Hematopoietic multipotent progenitor cell treated with erythropoietin and hydrocortisone succinate and interleukin-3 and kit ligand, for 17 days (in vitro differentiated cells): Measurements from ENCODE around the gene TMEM37.

Experiments
- DNase-seq: peaks from one replicate; pipeline ENCODE4 v3.0.0-alpha.2; 2015; ENCODE audit warnings: low spot score

The TMEM37 gene

GRCh38 chr2:119460076-119460475 is 28.4 kb downstream of the TMEM37 start:
- DNase-seq: no peak

- no peak for DNase-seq
Observed at GRCh38 chr2:119461811-119462210, 30.2 kb downstream of the TMEM37 start.

- DNase-seq: no peak
Observed at GRCh38 chr2:119462574-119462973, 30.9 kb downstream of the TMEM37 start.

- DNase-seq: no peak
Observed at GRCh38 chr2:119463136-119463535, 31.5 kb downstream of the TMEM37 start.

- no peak for DNase-seq
Observed at GRCh38 chr2:119463990-119464389, 32.3 kb downstream of the TMEM37 start.

GRCh38 chr2:119464981-119465380 is 33.3 kb downstream of the TMEM37 start:
- DNase-seq: no peak

- no peak for DNase-seq
Observed at GRCh38 chr2:119465687-119466086, 34.0 kb downstream of the TMEM37 start.

- no peak for DNase-seq
Observed at GRCh38 chr2:119466373-119466772, 34.7 kb downstream of the TMEM37 start.

- DNase-seq: no peak
Observed at GRCh38 chr2:119468154-119468955, 36.7 kb downstream of the TMEM37 start.

GRCh38 chr2:119469131-119469530 is 37.5 kb downstream of the TMEM37 start:
- DNase-seq: no peak

- no peak for DNase-seq
Observed at GRCh38 chr2:119469661-119470297, 38.1 kb downstream of the TMEM37 start.

GRCh38 chr2:119472749-119473148 is 41.1 kb downstream of the TMEM37 start:
- DNase-seq: no peak

- no peak for DNase-seq
Observed at GRCh38 chr2:119473621-119474370, 42.1 kb downstream of the TMEM37 start.

GRCh38 chr2:119474371-119475224 is 42.9 kb downstream of the TMEM37 start:
- no peak for DNase-seq

GRCh38 chr2:119475225-119475856 is 43.7 kb downstream of the TMEM37 start:
- no peak for DNase-seq

GRCh38 chr2:119475857-119476244 is 44.2 kb downstream of the TMEM37 start:
- DNase-seq: no peak

- peak; percentile 39 for DNase-seq
Observed at GRCh38 chr2:119476301-119477112, 44.9 kb downstream of the TMEM37 start.

GRCh38 chr2:119477113-119477505 is 45.5 kb downstream of the TMEM37 start:
- no peak for DNase-seq

- DNase-seq: no peak
Observed at GRCh38 chr2:119478188-119478977, 46.7 kb downstream of the TMEM37 start.

- DNase-seq: no peak
Observed at GRCh38 chr2:119478978-119479295, 47.3 kb downstream of the TMEM37 start.
